Activated CD8-positive, alpha-beta T cell treated with anti-CD3 and anti-CD28 coated beads, Interleukin-2, amount 10 ng/mL, durations not matched to agents 7 days and 5 days (primary cell): Measurements from ENCODE around the gene SF3B3. TPM values are rescaled to one million over a fixed set of nuclear protein-coding genes. Genes with fewer than 3 reads are reported as not detected.

Experiments used
- ATAC-seq: fragments of 150-1000 bp; cut with Tn5 transposase; one replicate; pipeline ENCODE4 v1.10.0; 2021; ENCODE audit warnings: moderate library complexity
- CTCF ChIA-PET: fragments of 350-600 bp; sonication (Branson Sonifier 250); formaldehyde crosslinking; loops from one replicate; lab custom pipeline; 2021; ENCODE audit warnings: antibody characterized with exemption; lab: Charles Lee
- POLR2A ChIA-PET: fragments of 350-600 bp; sonication (Branson Sonifier 250); formaldehyde crosslinking; loops from one replicate; lab custom pipeline; 2021; ENCODE audit warnings: antibody characterized with exemption; lab: Charles Lee
- DNase-seq: peaks from one replicate; pipeline ENCODE4 v3.0.0-alpha.2; 2020
- H3K27ac Mint-ChIP-seq: one replicate; pipeline ENCODE4 v1.8.0; 2021; ENCODE audit warnings: mild to moderate bottlenecking, mixed read lengths
- H3K27me3 Mint-ChIP-seq: one replicate; pipeline ENCODE4 v1.8.0; 2021; ENCODE audit warnings: low read depth, mixed read lengths
- H3K36me3 Mint-ChIP-seq: one replicate; pipeline ENCODE4 v1.8.0; 2021; ENCODE audit warnings: low read depth, mixed read lengths
- H3K4me1 Mint-ChIP-seq: one replicate; pipeline ENCODE4 v1.8.0; 2021; ENCODE audit warnings: low read depth, mixed read lengths
- H3K4me3 Mint-ChIP-seq: one replicate; pipeline ENCODE4 v1.8.0; 2021; ENCODE audit warnings: mild to moderate bottlenecking, mixed read lengths
- H3K9me3 Mint-ChIP-seq: one replicate; pipeline ENCODE4 v1.8.0; 2022; ENCODE audit warnings: mixed read lengths; ENCODE audit not compliant: insufficient read depth
- total RNA-seq, 2 experiments: library from RNA; stranded (reverse); gene quantifications; one replicate each; pipeline ENCODE4 v1.2.3, GENCODE V29; 2021

SF3B3 gene
- total RNA-seq, 2 experiments from 2014 or later, result 399 to 420 TPM

DNA sequence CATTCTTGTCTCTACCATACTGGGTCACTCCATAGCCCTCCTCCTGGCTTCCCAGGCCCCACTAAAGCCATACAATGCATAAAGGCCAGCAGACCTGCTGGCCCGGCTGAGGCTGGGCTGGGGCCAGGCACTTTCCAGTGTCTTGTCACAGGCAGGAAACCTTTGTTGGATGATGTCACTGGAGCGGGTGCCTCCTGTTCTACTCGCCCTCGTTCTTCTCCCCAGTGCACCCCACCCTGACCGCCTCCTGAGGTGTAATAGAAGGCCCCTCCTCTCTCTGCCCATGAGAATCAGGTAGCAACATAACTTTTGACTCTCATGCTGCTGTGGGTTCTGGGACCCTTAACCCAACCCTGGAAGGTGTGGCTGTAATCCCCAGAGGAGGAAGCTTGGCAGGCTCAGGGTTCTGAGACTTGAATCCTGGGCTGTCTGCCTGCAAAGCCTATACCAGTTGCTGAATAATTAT, 68.5 kb downstream of the SF3B3 start:
- ChIA-PET CTCF (no interaction called here), POLR2A (no interaction called here)
- ATAC-seq (no peak), DNase-seq (no peak)
- H3K4me3 Mint-ChIP-seq, result no peak overlapping the region
- no peaks in the 10 kb centered on the region for H3K9me3 Mint-ChIP-seq
- H3K36me3 Mint-ChIP-seq, result no peaks in the 10 kb centered on the region
- H3K27me3 Mint-ChIP-seq, result peaks cover 3% of the 10 kb centered on the region
- H3K4me1 Mint-ChIP-seq, result no peaks in the 10 kb centered on the region
- no peak overlapping the region for H3K27ac Mint-ChIP-seq

DNA sequence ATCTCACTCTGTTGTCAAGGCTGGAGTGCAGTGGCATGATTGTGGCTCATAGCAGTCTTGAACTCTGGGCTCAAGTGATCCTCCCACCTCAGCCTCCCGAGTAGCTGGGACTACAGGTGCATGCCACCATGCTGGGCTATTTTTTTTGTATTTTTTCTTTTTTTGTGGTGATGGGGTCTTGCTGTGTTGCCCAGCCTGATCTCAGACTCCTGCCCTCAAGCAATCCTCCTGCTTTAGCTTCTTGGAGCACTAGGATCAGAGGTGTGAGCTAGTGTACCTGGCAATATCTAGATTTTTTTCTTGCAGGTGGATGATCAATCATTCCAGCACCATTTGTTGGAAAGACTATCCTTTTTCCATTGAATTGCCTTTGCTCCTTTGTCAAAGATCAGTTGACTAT, 69.9 kb downstream of the SF3B3 start:
- POLR2A ChIA-PET, result interaction anchor here (0.6 kb wide), 1 partner anchor 101 kb away, joined by 3 read pairs; no protein-coding TSS in a partner anchor

DNA sequence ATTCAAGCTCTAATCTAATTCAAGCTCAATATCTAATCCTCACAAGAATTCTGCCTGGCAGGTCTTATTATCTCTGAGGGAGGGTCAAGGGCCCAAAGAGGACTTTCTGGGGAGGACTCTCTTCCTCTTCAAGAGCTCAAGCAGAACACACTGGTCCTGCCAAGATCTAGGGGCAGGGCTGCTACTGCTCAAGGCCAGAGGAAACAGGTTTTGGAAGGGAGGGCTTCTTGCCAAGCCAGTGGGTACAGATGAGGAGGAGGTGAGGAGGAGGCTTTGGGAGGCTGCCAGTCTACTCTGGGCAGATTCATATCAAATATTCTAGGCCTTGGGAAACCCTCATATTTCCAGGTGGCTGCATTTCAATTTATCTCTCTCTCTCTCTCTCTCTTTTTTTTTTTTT, 71.0 kb downstream of the SF3B3 start:
- no peak overlapping the region for H3K27ac Mint-ChIP-seq
- H3K9me3 Mint-ChIP-seq, result no peaks in the 10 kb centered on the region

More for the DNA sequence above, 69.9 kb downstream of the SF3B3 start:
- Mint-ChIP-seq H3K36me3 (no peaks in the 10 kb centered on the region), H3K9me3 (no peaks in the 10 kb centered on the region), H3K4me3 (no peak overlapping the region), H3K27me3 (peaks cover 3% of the 10 kb centered on the region), H3K27ac (no peak overlapping the region), H3K4me1 (no peaks in the 10 kb centered on the region)
- DNase-seq (no peak), ATAC-seq (no peak)
- CTCF ChIA-PET, result interaction anchor here (0.6 to 1.0 kb wide), 2 partner anchors 178 to 269 kb away, joined by 3 to 5 read pairs; no protein-coding TSS in a partner anchor

DNA sequence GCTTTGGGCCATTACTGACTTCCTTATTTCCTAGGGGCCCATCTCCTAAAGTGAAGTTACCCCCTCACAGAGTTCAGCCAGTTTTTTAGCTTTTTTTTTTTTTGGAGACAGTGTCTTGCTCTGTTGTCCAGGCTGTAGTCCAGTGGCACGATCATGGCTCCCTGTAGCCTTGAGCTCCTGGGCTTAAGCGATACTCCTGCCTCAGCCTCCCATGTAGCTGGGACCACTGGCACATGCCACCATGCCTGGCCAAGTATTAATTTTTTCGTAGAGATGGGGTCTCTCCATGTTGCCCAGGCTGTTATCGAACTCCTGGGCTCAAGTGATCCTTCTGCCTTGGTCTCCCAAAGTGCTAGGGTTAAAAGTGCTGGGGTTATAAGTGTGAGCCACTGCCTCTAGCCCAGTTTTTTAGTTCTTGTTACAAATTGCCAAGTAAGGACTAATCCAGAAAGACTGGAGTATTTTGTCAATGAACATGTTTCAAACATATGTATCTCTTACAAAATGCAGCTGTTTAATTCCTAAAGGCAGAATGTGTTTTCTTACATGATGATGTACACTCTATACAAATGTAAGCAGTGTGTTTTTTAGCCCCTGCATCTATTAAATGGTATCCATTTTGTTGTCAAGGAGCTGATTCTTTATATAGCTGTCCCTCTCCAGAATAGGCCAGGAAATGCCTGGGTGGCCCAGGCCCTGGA, 73.7 kb downstream of the SF3B3 start:
- POLR2A ChIA-PET, result interaction anchor here (0.6 kb wide), 1 partner anchor 40 kb away, joined by 3 read pairs; no protein-coding TSS in a partner anchor
- no peaks in the 10 kb centered on the region for H3K36me3 Mint-ChIP-seq
- H3K9me3 Mint-ChIP-seq, result no peaks in the 10 kb centered on the region
- peaks cover 11% of the 10 kb centered on the region for H3K27me3 Mint-ChIP-seq
- CTCF ChIA-PET, result no interaction called here
- no peak overlapping the region for H3K27ac Mint-ChIP-seq
- DNase-seq (no peak), ATAC-seq (no peak)
- H3K4me3 Mint-ChIP-seq, result no peak overlapping the region
- H3K4me1 Mint-ChIP-seq, result no peaks in the 10 kb centered on the region

More for the DNA sequence above, 71.0 kb downstream of the SF3B3 start:
- no peak for ATAC-seq
- no peaks in the 10 kb centered on the region for H3K4me1 Mint-ChIP-seq
- H3K36me3 Mint-ChIP-seq, result no peaks in the 10 kb centered on the region
- peaks cover 3% of the 10 kb centered on the region for H3K27me3 Mint-ChIP-seq
- no peak for DNase-seq
- ChIA-PET CTCF (no interaction called here), POLR2A (no interaction called here)
- no peak overlapping the region for H3K4me3 Mint-ChIP-seq

DNA sequence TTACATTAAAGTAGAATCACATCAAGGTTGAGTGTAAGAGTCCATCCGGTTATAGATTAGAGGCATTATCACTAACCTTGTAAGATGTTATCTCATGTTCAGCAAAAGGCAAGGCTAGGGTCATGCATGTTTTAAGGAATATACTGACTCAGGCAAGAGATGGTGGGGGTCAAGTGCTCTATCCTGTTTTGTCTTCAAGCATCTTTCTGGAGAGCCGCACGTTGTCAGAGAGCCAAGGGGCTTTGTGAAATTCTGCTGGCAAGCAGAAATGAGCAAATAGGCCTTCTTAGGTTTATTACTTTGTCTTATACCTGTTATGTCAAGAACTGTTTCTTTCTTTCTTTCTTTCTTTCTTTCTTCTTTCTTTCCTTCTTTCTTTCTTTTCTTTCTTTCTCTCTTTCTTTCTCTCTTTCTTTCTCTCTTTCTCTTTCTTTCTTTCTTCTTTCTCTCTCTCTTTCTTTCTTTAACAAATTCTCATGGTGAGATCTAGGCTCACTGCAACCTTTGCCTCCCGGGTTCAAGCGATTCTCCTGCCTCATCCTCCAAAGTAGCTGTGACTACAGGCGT, 75.4 kb downstream of the SF3B3 start:
- ATAC-seq (no peak), DNase-seq (no peak)
- peaks cover 4% of the 10 kb centered on the region for H3K4me1 Mint-ChIP-seq
- no peak overlapping the region for H3K4me3 Mint-ChIP-seq
- ChIA-PET CTCF (interaction anchor here (0.7 kb wide), 1 partner anchor 252 kb away, joined by 3 read pairs; no protein-coding TSS in a partner anchor), POLR2A (no interaction called here)
- H3K27ac Mint-ChIP-seq, result no peak overlapping the region
- no peaks in the 10 kb centered on the region for H3K36me3 Mint-ChIP-seq
- H3K9me3 Mint-ChIP-seq, result no peaks in the 10 kb centered on the region
- H3K27me3 Mint-ChIP-seq, result peaks cover 8% of the 10 kb centered on the region

DNA sequence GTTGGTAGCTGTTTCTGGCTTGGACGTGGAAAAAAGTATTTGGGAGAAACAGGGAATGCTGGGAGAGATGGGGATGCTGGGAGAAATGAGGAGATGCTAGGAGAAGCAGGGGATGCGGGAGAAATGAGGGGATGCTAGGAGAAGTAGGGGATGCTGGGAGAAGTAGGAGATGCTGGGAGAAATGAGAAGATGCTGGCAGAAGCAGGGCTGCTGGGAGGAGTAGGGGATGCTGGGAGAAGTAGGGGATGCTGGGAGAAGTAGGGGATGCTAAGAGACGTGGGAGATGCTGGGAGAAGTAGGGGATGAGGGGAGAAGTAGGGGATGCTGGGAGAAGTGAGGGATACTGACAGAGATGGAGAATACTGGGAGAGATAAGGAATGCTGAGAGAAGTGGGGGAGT, 77.1 kb downstream of the SF3B3 start:
- peaks cover 8% of the 10 kb centered on the region for H3K27me3 Mint-ChIP-seq
- ATAC-seq (no peak), DNase-seq (no peak)
- POLR2A ChIA-PET, result no interaction called here
- H3K27ac Mint-ChIP-seq, result no peak overlapping the region
- H3K4me1 Mint-ChIP-seq, result peaks cover 8% of the 10 kb centered on the region
- CTCF ChIA-PET, result no interaction called here
- H3K4me3 Mint-ChIP-seq, result no peak overlapping the region
- H3K36me3 Mint-ChIP-seq, result no peaks in the 10 kb centered on the region
- no peaks in the 10 kb centered on the region for H3K9me3 Mint-ChIP-seq

DNA sequence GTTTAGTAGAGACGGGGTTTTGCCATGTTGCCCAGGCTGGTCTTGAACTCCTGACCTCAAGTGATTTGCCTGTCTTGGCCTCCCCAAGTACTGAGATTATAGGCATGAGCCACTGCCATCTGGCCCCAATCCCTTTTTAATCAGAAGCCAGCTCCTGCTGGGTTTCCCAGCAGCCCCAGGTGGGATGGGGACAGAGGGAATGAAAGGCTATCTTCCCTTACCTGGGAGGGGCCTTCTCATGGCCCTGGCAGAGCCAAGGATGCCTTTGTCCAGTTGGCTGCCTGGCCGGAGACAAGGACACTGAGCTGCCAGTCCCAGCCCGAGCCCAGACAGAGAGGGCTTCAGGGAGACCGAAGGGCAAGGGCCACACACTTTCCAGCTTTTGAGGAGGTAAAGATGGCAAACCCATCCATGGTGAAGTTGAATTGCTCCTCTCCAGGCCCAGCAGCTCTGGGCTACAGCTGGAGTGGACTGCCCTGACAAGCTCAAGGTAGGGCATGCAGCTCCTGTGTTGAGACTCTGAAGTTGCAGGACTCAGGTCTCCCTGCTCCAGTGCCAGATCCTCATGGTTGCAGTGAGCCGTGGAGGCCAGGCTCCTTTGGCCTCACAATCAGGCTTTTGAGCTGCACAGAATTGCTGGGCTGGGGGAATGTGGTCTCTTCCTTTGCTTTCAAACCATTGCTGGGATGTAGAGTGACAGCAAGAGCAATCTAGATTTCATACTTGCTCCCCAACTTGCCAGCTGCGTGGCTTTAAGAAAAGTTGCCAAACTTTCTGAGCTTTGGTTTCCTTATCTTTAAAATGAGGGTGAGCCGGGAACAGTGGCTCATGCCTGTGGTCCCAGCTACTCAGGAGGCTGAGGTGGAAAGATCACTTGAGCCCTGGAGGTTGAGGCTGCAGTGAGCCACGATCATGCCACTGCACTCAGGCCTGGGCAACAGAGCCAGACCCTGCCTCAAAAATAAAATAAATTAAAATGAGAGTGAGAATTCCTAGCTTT, 78.3 kb downstream of the SF3B3 start:
- Mint-ChIP-seq H3K36me3 (no peaks in the 10 kb centered on the region), H3K9me3 (no peaks in the 10 kb centered on the region), H3K4me1 (peaks cover 8% of the 10 kb centered on the region), H3K4me3 (no peak overlapping the region), H3K27ac (no peak overlapping the region), H3K27me3 (peaks cover 8% of the 10 kb centered on the region)
- DNase-seq (no peak), ATAC-seq (no peak)
- ChIA-PET POLR2A (interaction anchor here (0.5 to 0.6 kb wide), 2 partner anchors 77 to 132 kb away, joined by 3 read pairs; no protein-coding TSS in a partner anchor), CTCF (interaction anchor here (0.8 to 1.0 kb wide), 2 partner anchors 10 to 136 kb away, joined by 3 read pairs; no protein-coding TSS in a partner anchor)

DNA sequence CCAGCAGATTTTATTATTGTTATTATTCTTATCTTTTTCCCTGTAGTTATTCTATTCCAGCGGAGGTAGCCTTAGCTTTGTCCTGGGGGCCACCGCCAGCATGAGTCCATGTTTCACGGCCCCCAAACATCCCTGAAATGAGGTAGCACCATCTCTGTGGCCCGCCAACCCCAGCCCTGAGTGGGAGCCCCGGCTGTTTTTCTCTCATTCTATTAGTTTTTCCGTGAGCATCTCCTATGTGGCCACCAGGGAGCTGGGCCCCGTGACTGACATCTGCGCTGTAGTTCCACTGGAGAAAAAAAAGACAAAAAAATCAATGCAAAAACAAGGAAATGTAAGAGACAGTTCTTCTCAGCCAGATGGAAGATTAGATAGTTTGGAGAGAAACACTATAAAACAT, 79.2 kb downstream of the SF3B3 start:
- ChIA-PET CTCF (interaction anchor here (1.0 kb wide), 1 partner anchor 135 kb away, joined by 3 read pairs; no protein-coding TSS in a partner anchor), POLR2A (interaction anchor here (0.7 kb wide), 1 partner anchor 230 kb away, joined by 5 read pairs; no protein-coding TSS in a partner anchor)
- Mint-ChIP-seq H3K9me3 (no peaks in the 10 kb centered on the region), H3K36me3 (no peaks in the 10 kb centered on the region), H3K4me1 (peaks cover 8% of the 10 kb centered on the region), H3K27ac (no peak overlapping the region), H3K27me3 (peaks cover 8% of the 10 kb centered on the region), H3K4me3 (no peak overlapping the region)
- DNase-seq, result no peak
- no peak for ATAC-seq

DNA sequence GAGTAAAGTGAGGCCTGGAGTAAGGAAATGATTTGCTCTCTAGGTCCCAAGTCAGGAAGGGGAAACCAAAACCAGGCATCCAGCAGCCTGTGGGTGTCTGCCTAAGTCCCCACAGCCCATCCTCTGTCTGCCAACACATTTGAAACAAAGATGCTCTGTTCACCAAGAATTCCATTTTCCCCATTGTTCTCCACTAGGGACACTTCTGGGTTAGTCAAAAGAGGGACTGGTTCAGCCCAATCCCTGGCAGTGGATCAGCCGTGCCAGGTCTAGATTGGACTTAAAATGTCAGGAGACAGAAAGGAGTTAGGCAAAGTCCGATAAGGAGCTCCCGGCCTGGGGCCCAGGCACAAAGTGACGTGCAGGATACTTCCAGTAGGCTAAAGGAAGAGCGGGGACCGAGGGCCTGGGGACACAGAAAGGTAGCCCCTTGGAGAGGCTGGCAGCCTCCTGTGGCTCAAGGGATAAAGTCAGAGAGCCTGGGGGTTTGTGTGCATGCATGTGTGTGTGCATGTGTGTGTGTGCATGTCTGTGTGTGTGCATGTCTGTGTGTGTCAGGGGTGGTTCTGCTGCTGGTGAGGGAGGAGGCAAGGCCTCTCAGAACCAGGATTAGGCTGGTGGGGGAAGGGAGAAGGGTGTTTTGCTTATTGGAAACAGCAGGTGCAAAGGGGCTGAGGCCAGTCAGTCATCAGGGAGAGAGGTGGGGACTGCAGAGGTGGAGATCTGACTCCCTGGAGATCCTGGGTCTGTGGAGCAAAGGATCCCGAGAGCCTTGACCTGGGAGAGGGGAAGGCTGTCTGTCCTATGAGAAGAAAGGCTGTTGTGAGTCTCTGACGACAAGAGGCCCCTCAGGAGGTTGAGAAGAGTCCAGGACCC, 81.0 kb downstream of the SF3B3 start:
- DNase-seq (no peak), ATAC-seq (no peak)
- ChIA-PET POLR2A (no interaction called here), CTCF (no interaction called here)
- Mint-ChIP-seq H3K27me3 (peaks cover 8% of the 10 kb centered on the region), H3K27ac (no peak overlapping the region), H3K4me1 (peaks cover 8% of the 10 kb centered on the region), H3K9me3 (no peaks in the 10 kb centered on the region), H3K36me3 (no peaks in the 10 kb centered on the region), H3K4me3 (no peak overlapping the region)

DNA sequence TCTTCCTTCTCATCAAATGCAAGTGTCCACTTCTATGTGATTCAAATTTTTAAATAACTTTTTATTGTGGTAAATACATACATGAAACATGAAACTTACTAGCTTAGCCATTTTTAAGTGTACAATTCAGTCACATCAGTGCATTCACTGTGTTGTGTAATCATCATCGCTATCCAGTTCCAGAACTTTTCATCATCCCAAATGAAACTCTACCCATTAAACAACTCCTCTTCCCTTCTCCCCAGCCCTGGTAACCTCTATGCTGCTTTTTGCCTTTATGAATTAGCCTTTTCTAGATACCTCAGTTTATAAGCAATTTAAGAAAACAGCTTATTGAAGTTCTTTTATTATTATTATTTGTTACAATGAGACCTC, 81.7 kb downstream of the SF3B3 start:
- Mint-ChIP-seq H3K4me3 (no peak overlapping the region), H3K4me1 (peaks cover 8% of the 10 kb centered on the region), H3K27ac (no peak overlapping the region), H3K27me3 (peaks cover 4% of the 10 kb centered on the region), H3K36me3 (no peaks in the 10 kb centered on the region), H3K9me3 (no peaks in the 10 kb centered on the region)
- no peak for DNase-seq
- CTCF ChIA-PET, result no interaction called here
- no peak for ATAC-seq
- POLR2A ChIA-PET, result no interaction called here

DNA sequence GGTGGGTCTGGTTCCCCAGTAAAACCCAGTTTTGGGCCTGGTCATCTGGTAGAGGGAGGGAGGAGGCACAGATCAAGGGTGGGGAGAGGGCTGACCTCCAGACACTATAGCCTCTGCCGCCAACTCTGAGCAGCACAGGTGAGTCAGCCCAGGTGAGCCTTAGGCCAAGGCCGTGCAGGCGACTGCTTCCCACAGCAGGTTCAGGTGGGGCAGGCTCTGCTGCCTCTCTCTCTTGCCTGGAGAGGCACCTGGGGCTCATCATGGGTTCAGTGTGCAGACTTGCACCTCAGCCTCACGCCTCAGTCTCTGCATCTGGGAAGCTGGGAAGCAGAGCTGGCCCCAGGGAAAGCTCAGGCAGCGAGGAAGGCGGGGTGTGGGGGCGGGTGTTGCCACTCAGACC, 84.9 kb downstream of the SF3B3 start:
- ATAC-seq, result no peak
- Mint-ChIP-seq H3K4me3 (no peak overlapping the region), H3K27me3 (no peaks in the 10 kb centered on the region), H3K4me1 (peaks cover 8% of the 10 kb centered on the region), H3K9me3 (no peaks in the 10 kb centered on the region), H3K36me3 (no peaks in the 10 kb centered on the region), H3K27ac (no peak overlapping the region)
- CTCF ChIA-PET, result no interaction called here
- POLR2A ChIA-PET, result no interaction called here
- DNase-seq, result no peak
